ENCODE measurements around the gene EVA1A. TPM values are rescaled to one million over a fixed set of nuclear protein-coding genes. Genes with fewer than 3 reads are reported as not detected.

EVA1A gene
- total RNA-seq, 1 experiment from 2014 or later = 0.68 TPM

DNA sequence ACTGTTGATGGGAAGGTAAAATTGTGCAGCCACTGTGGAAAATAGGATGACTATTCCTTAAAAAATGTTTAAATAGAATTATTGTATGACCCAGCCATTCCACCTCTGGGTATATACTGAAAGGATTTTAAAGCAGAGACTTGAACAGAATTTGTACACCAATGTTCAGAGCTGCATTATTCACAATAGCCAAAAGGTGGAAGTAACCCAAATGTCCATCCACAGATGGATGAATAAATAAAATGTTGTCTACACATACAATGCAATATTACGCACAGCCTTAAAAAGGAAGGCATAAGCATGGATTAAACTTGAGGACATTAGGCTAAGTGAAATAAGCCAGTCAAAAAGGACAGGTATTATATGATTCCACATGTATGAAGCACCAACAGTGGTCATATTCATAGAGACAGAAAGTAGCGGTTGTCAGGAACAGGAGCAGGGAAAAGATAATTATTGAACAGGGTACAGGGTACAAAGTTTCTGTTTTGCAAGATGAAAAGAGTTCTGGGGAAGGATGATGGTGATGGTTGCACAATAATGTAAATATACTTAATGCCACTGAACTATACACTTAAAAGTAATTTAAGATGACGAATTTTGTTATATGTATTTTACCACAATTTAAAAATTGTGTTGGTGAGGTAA lies 39.4 kb downstream of the EVA1A start:
- Histone ChIP-seq H3K23me2 (ENCODE audit: insufficient read length, low read depth, low read length, poor library complexity, severe bottlenecking) (no peaks in the 10 kb centered on the region), H4K91ac (ENCODE audit: insufficient read length, low read depth, low read length) (no peak overlapping the region), H2BK5ac (ENCODE audit: insufficient read length, low read length) (no peak overlapping the region), H2BK15ac (ENCODE audit: low read depth, low read length) (no peak overlapping the region), H3K4ac (ENCODE audit: low read depth, low read length) (no peak overlapping the region), H2AK5ac (ENCODE audit: insufficient read length, low read length) (no peak overlapping the region), H2BK12ac (ENCODE audit: insufficient read length, low read depth, low read length) (no peak overlapping the region), H3K18ac (ENCODE audit: insufficient read length, low read depth, low read length) (no peak overlapping the region), H2BK20ac (ENCODE audit: low read depth, low read length, poor library complexity, severe bottlenecking) (no peak overlapping the region), H3K4me2 (ENCODE audit: insufficient read depth, insufficient read length, low read length) (no peak overlapping the region), H3K23ac (ENCODE audit: insufficient read length, low read depth, low read length) (no peak overlapping the region), H3K79me1 (ENCODE audit: insufficient read depth, low read depth, low read length, poor library complexity, severe bottlenecking) (no peaks in the 10 kb centered on the region), H3K27me3 (ENCODE audit: insufficient read depth, low read length) (no peaks in the 10 kb centered on the region), H3K56ac (ENCODE audit: insufficient read length, low read depth, low read length) (no peak overlapping the region), H4K8ac (replicated peaks; ENCODE audit: insufficient read length, low read depth, low read length) (no peak overlapping the region), H2BK120ac (ENCODE audit: low read depth, low read length, poor library complexity, severe bottlenecking) (no peak overlapping the region), H3K79me2 (ENCODE audit: insufficient read depth, low read length) (no peaks in the 10 kb centered on the region), H3K9ac (ENCODE audit: extremely low read depth, insufficient read length, low read length) (no peak overlapping the region), H4K5ac (ENCODE audit: insufficient read length, low read depth, low read length) (no peak overlapping the region), H4K20me1 (ENCODE audit: control insufficient read depth, insufficient read depth, insufficient read length) (no peaks in the 10 kb centered on the region), H3K9me3 (ENCODE audit: control insufficient read depth, low read depth, low read length) (no peaks in the 10 kb centered on the region), H3K4me1 (ENCODE audit: insufficient read depth, low read length) (no peaks in the 10 kb centered on the region), H2AFZ (ENCODE audit: low read length) (no peak overlapping the region), H3K14ac (ENCODE audit: insufficient read depth, low read length) (no peak overlapping the region), H3T11ph (ENCODE audit: low read length) (no peak overlapping the region), H3K27ac (ENCODE audit: insufficient read length, low read depth, low read length) (no peak overlapping the region)
- Mint-ChIP-seq H3K4me1 (no peaks in the 10 kb centered on the region), H3K27me3 (ENCODE audit: low read depth) (peaks cover 7% of the 10 kb centered on the region), H3K36me3 (ENCODE audit: insufficient read depth in 1 of 3, low read depth in 3 of 3) (no peaks in the 10 kb centered on the region; a peak in 1 of 7 replicates), H3K4me3 (no peak overlapping the region), H3K27ac (no peak overlapping the region), H3K9me3 (no peaks in the 10 kb centered on the region)
- TF ChIP-seq, protein P1, sequence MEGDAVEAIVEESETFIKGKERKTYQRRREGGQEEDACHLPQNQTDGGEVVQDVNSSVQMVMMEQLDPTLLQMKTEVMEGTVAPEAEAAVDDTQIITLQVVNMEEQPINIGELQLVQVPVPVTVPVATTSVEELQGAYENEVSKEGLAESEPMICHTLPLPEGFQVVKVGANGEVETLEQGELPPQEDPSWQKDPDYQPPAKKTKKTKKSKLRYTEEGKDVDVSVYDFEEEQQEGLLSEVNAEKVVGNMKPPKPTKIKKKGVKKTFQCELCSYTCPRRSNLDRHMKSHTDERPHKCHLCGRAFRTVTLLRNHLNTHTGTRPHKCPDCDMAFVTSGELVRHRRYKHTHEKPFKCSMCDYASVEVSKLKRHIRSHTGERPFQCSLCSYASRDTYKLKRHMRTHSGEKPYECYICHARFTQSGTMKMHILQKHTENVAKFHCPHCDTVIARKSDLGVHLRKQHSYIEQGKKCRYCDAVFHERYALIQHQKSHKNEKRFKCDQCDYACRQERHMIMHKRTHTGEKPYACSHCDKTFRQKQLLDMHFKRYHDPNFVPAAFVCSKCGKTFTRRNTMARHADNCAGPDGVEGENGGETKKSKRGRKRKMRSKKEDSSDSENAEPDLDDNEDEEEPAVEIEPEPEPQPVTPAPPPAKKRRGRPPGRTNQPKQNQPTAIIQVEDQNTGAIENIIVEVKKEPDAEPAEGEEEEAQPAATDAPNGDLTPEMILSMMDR (conservative IDR thresholded peaks at IDR 0.05) = no peak
- no CpG with 5 or more reads among the region's 3 CpGs for WGBS (ENCODE audit: extremely low coverage, insufficient read length, low lambda C conversion rate)
- no peak for DNase-seq

Measured in H9 (cell line).